ENCODE data around the gene ANKFY1. TPM values are rescaled to one million over a fixed set of nuclear protein-coding genes. Genes with fewer than 3 reads are reported as not detected.
"Not testable (repeated sequence)": the region's sequence is repeated elsewhere in the genome, so short reads cannot be mapped to it uniquely, and the experiment has no call there.

The ANKFY1 gene
- total RNA-seq, 1 donor from 2014 or later: 17.0 TPM

DNA sequence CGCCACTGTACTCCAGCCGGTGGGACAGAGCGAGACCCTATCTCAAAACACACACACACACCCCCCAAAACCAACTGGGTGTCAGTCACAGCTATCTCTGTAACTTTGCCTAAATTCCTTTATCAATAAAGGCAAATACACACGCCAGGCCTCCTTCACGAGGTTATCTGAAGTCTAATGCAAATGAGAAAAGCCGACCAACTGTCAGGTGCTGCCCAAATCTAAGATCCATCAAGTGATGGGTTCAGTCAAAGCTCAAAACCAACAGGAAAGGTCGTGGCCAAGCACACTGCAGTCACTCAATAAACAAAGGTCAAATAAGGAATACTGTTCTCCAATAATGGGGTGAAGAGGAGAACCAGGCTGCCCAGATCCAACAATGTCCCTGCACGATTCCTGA, 1.1 kb downstream of the ANKFY1 start:
- no peak for DNase-seq (ENCODE audit: low read depth)

DNA sequence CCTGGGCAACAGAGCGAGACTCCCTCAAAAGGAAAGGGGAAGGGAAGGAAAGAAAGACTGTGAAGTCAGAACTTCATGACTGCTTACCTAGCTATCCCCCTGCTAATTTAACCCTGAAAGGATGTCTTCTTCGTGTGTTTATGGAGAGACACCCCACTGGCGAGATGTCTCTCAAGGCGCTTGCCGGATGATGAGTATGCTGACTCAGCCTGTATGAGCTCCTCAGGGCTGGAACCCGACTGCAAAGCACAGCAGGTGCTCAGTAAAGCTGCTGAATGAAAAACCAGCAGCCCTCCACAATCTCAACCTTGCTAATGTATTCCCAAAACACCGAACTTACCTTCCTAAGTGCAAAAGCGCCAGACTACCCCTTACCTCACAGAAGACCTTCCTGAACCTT, 2.3 kb downstream of the ANKFY1 start:
- DNase-seq (ENCODE audit: low read depth): no peak

DNA sequence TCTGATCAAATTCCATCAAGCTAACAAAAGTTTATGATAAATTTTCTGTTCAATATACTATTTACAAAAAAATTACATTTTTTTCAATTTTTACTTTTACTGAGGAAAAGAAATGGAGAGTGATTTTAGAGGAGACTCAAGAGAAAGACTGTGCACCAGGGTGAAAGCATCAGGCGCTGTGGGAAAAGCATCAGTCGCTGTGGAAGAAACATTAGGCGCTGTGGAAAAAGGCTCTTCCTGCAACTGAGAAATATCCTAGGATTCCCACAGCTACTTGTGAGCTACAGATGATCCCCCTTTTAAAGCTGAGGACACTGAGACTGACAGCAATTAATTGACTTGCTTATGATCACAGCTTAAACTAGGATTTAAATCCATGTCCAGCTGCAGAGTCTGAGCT, 4.9 kb downstream of the ANKFY1 start:
- no peak for DNase-seq (ENCODE audit: low read depth)

DNA sequence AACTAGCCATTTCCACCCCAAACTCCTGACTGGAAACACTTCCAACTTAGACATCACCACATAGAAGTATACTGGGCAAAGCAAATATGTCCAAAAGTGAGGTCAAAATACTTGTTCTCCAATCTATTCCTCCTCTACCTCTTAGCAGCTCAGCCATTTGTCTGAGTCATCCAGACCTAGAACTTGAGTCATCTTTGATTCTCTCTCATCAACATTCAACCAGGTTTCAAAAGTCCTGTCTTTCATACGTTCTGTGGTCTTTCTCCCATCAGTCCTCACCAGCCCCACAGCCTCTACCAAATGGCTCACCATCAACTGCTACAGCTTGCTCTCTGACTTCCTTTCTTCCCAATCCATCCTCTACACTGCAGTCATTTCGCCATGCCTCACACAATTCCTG, 6.8 kb downstream of the ANKFY1 start:
- DNase-seq (ENCODE audit: low read depth): no peak

DNA sequence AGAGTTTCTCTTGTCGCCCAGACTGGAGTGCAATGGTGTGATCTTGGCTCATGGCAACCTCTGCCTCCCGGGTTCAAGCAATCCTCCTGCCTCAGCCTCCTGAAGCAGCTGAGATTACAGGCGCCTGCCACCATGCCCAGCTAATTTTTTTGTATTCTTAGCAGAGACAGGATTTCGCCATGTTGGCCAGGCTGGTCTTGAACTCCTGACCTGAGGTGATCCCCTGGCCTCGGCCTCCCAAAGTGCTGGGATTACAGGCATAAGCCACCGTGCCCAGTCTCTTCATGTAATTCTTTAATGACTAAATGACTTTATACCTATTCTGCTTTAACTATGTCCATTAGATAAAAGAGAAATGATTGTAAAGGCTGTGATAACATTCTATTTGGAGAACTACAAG, 8.5 kb downstream of the ANKFY1 start:
- not testable (repeated sequence) for DNase-seq (ENCODE audit: low read depth)

DNA sequence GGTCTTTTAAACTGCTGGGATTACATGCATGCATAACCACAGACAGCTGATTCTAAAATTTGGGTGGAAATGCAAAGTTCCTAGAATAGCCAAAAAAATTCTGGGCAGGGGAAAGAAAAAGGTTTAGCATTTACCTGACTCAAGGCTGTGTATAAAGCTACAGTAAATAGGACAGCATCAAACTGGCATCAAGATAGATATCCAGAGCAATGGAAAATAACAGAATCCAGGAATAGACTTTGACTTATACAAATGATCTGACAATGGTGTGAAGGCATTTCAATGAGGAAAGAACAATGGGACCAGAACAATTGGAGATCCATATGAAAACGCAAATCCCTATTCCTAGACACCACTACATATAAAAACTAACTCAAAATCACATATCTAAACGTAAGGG, 12.9 kb downstream of the ANKFY1 start:
- no peak for DNase-seq (ENCODE audit: low read depth)

DNA sequence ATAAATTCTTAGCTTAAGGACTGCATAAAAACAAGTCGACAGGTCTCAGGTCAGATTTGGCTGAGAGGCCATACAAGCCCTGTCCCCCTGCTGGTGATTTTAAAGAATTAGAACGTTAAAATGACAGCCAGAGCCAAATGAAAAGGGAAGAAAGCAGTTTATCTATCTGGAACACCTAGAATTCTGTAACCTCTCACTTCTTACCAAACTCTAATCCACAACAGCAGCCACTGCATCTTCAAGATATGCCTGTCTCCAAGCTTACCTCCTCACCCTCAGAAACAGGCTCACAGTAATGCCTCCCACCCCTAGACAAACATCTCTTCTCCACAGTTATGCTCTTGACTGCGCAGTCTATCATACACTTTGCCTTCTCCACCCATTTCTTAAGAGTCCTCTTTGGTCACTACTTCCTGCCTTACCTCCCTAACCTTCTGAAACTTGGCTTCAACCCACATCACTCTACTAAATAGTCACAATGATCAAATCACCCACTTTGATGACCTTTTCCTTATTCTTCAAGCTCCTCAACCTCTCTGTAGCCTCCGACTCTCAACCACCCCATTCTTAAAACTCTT, 14.2 kb downstream of the ANKFY1 start:
- DNase-seq (ENCODE audit: low read depth): peak; percentile 45

DNA sequence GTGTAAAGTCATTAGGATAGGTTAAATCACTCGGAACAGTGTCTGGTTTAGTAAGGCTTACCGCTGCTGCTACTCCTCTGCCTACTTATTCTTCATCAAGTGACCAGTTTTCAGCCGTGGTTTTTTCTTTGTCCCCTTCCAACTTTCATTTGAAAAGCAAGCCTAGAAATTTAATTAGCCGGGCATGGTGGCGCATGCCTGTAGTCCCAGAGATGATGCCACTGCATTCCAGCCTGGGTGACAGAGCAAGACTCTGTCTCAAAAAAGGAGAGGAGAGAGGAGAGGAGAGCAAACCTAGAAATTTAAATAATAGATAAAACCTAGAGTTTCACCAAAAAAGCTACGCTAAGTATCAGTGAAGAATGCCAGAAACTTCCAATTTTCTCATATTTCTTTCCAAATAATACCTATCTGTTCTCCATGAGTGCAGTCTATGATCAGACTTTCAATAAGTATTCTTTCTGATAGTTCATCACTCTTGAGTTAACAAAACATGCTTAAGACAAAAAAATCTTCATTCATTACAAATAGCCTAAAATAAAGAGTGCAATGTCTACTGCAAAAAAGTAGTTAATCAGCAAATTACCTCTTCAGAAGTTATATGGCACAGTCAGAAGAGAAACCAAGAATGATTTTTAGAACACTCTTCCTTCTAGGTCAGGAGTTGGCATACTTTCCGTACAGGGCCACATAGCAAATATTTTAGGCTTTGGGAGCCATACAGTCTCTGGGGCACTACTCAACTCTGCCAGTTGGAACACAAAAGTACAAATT, 15.1 kb downstream of the ANKFY1 start:
- DNase-seq (ENCODE audit: low read depth): peak; percentile 9

DNA sequence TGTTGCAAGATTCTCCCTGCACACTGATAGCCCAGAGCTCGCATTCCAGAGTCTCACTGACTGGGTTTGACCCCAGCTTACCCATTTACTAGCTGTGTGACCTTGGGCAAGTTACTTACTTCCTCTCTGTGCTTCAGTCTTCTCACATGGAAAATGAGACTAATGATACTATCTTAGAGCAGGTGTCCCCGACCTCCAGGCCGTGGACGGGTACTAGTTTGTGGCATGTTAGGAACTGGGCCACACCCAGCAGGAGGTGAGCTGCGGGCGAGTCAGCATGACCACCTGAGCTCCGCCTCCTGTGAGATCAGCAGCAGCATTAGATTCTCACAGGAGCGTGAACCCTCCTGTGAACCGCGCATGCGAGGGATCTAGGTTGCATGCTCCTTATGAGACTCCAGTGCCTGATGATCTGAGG, 15.8 kb downstream of the ANKFY1 start:
- DNase-seq (ENCODE audit: low read depth): no peak

DNA sequence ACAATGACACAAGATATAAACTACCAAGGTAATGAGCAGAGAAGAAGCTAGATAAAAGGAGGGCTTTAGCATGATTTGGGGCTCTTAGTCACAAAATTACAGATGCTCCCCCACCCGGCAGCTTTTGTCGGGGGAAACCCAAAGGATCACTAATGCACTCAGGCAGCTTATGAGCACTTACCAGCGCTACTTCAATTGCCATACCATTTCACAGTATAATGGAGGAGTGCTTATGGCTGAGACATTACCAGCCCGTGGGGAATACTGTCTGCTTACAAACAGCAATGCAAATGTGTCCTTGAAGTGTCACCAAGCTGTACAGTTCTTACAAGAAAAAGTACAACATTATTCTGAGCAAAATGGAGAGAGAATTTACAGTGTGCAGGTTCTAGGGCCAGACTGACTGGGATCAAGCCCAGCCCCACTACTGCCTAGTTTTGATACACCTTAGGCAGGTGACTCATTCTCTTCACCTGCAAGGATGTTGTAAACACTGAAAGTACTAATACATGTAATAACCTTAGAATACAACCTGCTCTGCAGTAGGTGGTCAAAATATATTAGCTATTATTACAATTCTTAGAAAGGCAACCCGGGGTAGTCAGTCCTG, 16.3 kb downstream of the ANKFY1 start:
- no peak for DNase-seq (ENCODE audit: low read depth)

DNA sequence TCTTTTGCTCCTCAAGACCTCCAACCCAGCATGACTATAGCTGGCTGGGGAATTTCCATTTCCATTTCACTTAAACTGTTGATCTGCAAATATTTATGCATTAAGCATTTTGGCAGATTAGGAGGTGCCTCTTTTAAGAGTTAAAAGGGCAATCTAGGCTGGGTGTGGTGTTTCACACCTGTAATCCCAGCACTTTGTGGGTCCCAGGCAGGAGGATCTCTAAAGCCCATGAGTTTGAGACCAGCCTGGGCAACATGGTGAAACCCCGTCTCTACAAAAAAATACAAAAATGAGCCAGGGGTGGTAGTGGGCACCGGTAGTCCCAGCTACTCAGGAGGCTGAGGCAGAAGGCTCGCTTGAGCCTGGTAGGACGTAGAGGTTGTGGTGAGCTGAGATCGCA, 17.1 kb downstream of the ANKFY1 start:
- no peak for DNase-seq (ENCODE audit: low read depth)

DNA sequence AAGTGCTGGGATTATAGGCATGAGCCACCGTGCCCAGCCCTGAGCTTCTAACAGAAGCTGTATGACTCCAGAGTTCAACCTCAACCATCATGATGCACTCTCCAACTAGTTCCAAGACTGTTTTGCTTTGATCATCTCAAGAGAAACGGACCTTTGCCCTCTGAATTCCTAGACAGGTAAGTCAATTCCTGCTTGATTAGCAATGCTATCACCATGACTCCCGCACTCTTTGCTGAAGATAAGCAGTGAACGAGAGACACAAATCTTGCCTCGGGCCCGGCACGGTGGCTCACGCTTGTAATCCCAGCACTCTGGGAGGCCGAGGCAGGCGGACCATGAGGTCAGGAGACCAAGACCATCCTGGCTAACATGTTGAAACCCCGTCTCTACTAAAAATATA, 22.2 kb downstream of the ANKFY1 start:
- DNase-seq (ENCODE audit: low read depth): no peak

DNA sequence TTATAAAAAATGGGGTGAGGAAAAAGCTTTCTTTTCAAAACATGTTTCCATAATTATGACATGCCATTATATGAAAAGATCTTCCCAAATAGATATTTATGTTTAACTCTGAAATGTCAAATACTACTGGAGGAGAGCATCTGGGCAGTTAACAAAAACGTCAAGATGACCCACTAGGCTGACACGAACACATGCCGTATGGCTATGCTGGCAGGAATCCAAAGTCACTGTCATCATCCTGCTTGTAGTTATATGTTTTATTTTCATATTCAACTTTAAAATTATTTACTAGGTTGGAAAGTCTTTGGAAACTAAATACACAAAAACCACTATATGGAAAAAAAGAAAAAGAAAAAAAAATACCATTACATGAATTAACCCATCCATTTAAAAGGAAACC, 27.3 kb downstream of the ANKFY1 start:
- no peak for DNase-seq (ENCODE audit: low read depth)

DNA sequence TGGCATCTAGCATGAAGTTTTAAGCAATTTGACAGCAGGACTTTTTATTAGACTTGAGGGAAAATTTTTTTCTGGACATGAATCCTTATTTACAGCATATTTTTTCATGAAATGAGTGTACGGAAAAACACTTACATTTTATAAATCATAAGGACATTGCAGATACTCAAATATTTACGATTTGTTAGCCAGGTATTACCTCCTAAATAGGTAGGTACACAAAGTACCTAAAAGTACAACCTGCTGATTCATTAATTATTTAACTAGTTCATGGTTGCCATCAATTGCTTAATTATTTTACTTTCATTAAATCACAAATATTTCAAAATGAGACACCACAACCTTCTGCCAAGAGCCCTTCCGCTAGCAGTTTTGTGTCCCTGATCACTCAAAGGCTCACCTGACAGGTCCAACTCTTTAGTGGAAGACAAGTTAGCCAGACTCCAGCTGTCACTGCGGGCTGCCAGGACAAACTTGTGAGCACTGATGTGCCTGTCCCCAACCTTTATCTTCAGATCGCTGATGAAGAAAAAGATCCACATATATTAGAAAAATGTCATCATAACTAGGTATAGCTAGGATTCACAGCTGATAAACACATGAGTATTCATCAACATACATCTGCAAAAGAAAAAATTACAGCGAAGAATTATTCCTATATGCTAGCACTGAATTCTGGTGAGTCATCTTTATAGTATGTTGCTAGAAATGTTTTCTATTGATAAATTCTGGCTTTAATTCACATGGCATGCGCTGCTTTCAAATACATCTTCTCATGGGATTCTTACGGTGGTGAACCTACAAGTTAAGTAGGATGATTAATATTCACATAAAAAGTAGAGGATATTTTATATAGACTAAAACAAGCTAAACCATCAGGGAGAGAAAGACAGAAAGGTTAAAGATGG, 28.2 kb downstream of the ANKFY1 start:
- no peak for DNase-seq (ENCODE audit: low read depth)

DNA sequence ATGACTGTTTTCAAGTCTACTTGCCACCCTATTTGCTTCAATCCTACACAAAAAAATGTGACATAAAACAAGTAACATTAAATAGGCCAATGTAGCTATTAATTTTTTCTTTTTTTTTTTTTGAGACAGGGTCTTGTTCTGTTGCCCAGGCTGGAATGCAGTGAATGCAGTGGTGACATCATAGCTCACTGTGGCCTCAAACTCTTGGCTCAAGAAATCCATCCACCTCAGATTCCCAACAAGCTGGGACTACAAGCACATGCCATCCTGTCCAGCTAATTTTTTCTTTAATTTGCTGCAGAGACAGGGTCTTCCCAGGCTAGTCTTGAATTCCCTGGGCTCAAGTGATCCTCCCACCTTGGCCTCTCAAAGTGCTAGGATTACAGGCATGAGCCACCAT, 29.4 kb downstream of the ANKFY1 start:
- DNase-seq (ENCODE audit: low read depth): peak; percentile 26

DNA sequence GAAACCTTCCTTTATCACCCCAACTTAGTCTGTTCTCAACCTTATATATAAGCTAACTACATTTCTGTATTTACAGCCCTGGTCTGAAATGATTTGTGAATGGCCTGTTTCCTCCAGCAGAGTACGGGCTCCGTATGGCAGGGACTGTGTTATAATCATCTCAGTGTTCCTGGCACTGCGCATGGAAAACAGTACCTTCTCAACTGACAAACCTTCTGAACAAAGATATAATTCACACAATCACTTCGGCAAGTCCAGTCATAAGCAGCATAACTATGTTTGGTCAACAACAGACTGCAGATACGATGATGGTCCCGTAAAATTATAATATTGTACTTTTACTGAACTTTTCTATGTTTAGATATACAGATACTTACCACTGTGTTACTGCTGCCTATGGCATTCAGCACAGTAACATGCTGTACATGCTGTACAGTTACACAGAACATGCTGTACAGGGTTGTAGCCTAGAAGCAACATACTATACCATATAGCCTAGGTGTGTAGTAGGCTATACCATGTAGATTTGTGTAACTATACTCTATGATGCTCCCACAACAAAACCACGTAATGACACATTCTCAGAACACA, 30.0 kb downstream of the ANKFY1 start:
- no peak for DNase-seq (ENCODE audit: low read depth)

DNA sequence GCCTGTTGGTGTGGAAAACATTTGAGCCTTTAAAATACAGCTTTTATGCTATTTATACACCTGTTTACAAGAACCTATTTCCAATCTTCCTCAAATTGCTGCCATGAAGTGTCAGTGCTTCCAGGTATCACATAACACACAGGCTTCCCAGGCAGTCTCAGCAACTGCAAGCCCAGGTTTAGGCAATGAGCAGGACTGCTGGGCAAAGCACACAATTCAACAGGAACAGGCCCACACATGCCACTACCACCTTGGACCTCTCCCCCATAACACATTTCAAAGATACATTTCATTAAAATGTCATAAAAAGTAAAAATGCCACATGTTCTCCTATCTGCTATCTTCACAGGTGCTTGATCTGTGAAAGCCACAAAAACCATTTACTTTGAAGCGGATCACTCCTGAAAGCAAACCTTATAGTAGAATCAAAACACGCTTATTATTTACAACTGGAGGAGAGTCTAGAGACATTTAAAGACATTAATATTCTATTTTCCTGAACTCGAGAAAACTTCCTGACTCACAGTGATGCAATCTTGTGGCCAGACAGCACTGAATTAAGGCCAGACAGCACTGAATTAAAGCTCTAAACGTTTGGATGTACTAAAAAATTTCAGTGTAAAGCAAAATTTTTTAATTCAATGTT, 31.5 kb downstream of the ANKFY1 start:
- peak; percentile 41 for DNase-seq (ENCODE audit: low read depth)

DNA sequence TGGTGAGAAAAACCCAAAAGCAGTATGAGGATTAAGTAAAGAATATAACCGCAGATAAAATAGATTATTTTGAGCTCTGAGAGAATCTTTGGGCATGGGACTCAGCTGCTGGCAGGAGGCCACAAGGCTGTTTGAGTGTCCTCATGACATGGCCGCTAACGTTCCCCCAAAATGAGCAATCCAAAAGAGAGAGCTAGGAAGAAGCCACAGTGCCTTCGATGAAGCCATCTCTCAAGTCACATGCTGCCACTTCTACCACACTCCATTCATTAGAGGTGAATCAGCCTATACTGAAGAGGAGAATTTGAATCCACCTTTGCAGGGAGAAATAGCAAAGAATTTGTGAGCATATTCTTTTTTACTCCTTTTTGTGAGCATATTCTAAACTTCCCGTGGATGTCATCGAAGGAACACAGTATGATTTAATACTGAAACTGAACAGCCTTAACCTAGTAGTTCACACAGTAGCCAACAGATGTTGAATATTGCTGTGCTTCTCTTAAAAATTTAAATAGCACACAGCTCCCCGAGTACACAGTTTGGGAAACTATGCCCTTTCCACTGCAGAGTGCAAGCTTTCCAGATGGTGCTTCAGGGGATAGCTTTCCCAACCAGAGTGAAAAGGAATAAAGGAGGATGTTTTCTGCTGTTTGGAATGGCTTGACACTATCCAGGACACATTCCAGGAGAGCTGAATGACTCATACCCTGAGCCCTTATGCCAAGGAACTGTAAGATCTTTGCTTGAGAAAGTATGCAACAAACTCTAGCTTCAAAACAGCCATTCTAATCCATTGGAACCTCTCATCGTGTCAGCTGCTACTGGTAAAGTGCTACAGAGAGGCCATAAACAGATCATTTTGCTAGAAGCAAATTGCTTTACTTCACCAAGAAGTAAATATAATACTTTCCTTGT, 33.9 kb downstream of the ANKFY1 start:
- peak; percentile 92 for DNase-seq (ENCODE audit: low read depth)

DNA sequence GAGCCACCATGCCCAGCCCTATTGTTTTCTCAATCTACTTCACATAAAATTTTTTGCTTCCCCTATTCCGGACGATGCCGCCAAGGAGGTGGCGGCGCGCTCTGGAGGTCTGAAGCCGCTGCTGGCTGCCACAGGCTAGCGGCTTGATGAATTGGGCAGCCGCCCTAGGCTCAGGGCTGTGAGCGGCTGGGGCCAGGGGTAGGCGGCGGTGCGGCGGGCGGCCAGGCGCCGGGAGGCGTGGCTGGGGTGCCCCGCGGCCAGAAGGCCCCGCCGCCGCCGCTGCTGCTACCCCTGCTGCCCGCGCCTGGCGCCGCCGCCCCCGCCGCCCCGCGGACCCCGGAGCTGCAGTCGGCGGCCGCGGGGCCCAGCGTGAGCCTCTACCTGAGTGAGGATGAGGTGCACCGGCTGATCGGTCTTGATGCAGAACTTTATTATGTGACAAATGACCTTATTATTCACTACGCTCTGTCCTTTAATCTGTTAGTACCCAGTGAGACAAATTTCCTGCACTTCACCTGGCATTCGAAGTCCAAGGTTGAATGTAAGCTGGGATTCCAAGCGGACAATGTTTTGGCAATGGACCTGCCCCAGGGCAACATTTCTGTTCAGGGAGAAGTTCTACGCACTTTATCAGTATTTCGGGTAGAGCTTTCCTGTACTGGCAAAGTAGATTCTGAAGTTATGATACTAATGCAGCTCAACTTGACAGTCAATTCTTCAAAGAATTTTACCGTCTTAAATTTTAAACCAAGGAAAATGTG, 41.7 kb downstream of the ANKFY1 start:
- DNase-seq (ENCODE audit: low read depth): no peak

Data from myocyte (in vitro differentiated cells).